Mammary epithelial cell (primary cell): ENCODE measurements around the gene MIX23.

Experiments used
- EZH2 ChIP-seq: IDR thresholded peaks from 2 replicates; pipeline ENCODE4 v1.6.1; 2012; ENCODE audit warnings: low read length, inconsistent platforms, borderline replicate concordance
- TF ChIP-seq, protein P1 (sequence below), 2 donors: IDR thresholded peaks in 1 of 2; conservative IDR thresholded peaks in 1 of 2; 2 replicates each; pipeline ENCODE4 v1.5.1; 2011 to 2012; ENCODE audit warnings: inconsistent platforms in 2 of 2, low read length in 2 of 2, mild to moderate bottlenecking in 2 of 2, control low read depth in 1 of 2, low read depth in 1 of 2; ENCODE audit not compliant: insufficient read depth in 1 of 2; ENCODE audit errors: extremely low read depth in 1 of 2

DNA sequence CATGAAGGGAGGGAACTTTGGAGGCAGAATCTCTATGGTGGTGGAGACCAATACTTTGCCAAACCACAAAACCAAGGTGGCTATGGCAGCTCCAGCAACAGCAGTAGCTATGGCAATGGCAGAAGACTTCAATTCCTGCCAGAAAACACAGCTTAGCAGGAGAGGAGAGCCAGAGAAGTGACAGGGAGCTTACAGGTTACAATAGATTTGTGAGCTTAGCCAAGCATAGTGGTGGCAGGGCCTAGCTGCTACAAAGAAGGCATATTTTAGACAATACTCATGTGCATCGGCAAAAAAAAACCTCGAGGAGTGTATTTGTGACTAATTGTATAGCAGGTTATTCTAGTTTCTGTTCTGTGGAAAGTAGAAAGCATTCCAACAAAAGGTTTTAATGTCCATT is 64.4 kb downstream of the MIX23 start:
- TF ChIP-seq, protein P1, sequence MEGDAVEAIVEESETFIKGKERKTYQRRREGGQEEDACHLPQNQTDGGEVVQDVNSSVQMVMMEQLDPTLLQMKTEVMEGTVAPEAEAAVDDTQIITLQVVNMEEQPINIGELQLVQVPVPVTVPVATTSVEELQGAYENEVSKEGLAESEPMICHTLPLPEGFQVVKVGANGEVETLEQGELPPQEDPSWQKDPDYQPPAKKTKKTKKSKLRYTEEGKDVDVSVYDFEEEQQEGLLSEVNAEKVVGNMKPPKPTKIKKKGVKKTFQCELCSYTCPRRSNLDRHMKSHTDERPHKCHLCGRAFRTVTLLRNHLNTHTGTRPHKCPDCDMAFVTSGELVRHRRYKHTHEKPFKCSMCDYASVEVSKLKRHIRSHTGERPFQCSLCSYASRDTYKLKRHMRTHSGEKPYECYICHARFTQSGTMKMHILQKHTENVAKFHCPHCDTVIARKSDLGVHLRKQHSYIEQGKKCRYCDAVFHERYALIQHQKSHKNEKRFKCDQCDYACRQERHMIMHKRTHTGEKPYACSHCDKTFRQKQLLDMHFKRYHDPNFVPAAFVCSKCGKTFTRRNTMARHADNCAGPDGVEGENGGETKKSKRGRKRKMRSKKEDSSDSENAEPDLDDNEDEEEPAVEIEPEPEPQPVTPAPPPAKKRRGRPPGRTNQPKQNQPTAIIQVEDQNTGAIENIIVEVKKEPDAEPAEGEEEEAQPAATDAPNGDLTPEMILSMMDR (conservative IDR thresholded peaks at IDR 0.05 in 1 of 2, IDR thresholded peaks at IDR 0.05 in 1 of 2; ENCODE audit: extremely low read depth in 1 of 2, insufficient read depth in 1 of 2, low read depth in 1 of 2, low read length in 2 of 2) = no peak
- no peak for TF ChIP-seq EZH2
